AG10803 (cell line): ENCODE results near the gene NELL2.

Experiments
- DNase-seq: peaks from one replicate; pipeline ENCODE4 v3.0.0; 2010; ENCODE audit warnings: low read depth
- H3K4me3 ChIP-seq: 2 replicates; pipeline ENCODE4 v1.5.1; 2011; ENCODE audit warnings: mild to moderate bottlenecking, low read length, control low read depth
- CTCF ChIP-seq: conservative IDR thresholded peaks from 2 replicates; pipeline ENCODE4 v1.5.1; 2011; ENCODE audit warnings: mild to moderate bottlenecking, low read length, control low read depth, inconsistent platforms

NELL2 gene

GRCh38 chr12:44573723-44574122 lies 302.4 kb downstream of the NELL2 start:
- no peak for DNase-seq
- TF ChIP-seq CTCF, result no peak
- H3K4me3 ChIP-seq, result no peak overlapping the region

GRCh38 chr12:44571006-44571550 lies 305.0 kb downstream of the NELL2 start:
- no peak for DNase-seq
- no peak overlapping the region for H3K4me3 ChIP-seq
- no peak for TF ChIP-seq CTCF

GRCh38 chr12:44570036-44570583 lies 306.0 kb downstream of the NELL2 start:
- no peak for DNase-seq
- no peak for TF ChIP-seq CTCF
- no peak overlapping the region for H3K4me3 ChIP-seq

GRCh38 chr12:44565163-44565562 lies 311.0 kb downstream of the NELL2 start:
- H3K4me3 ChIP-seq, result no peak overlapping the region
- no peak for DNase-seq
- TF ChIP-seq CTCF, result no peak

- no peak for TF ChIP-seq CTCF
- H3K4me3 ChIP-seq, result no peak overlapping the region
- no peak for DNase-seq
Measured at GRCh38 chr12:44563486-44563885, 312.6 kb downstream of the NELL2 start.

- no peak for DNase-seq
- TF ChIP-seq CTCF, result no peak
- H3K4me3 ChIP-seq, result no peak overlapping the region
Measured at GRCh38 chr12:44558340-44559100, 317.6 kb downstream of the NELL2 start.

GRCh38 chr12:44555454-44555853 lies 320.7 kb downstream of the NELL2 start:
- DNase-seq, result no peak
- no peak overlapping the region for H3K4me3 ChIP-seq
- TF ChIP-seq CTCF, result no peak
